SK-N-SH (cell line): ENCODE data around the gene CCDC107. TPM values are rescaled to one million over a fixed set of nuclear protein-coding genes. Genes with fewer than 3 reads are reported as not detected.

ENCODE experiments used
- CTCF ChIA-PET: fragments of 300-600, 350-600 bp; formaldehyde crosslinking; extraction: SDS; loops from one replicate; lab custom pipeline; 2021; lab: Yijun Ruan, JAX
- POLR2A ChIA-PET: fragments of 350-600 bp; sonication (Branson Sonifier 250); formaldehyde crosslinking; extraction: SDS; loops from one replicate; lab custom pipeline; 2020; ENCODE audit warnings: antibody characterized with exemption, inconsistent platforms; lab: Yijun Ruan, JAX
- DNase-seq: peaks from one replicate; pipeline ENCODE4 v3.0.0; 2012
- H2AFZ ChIP-seq: fragments of 200-600 bp; sonication (generic); 2 replicates; pipeline ENCODE4 v1.8.1; 2016; ENCODE audit warnings: antibody characterized with exemption, mild to moderate bottlenecking, low read depth
- H3F3A ChIP-seq: fragments of 200-600 bp; sonication (generic); replicated peaks from 2 replicates; pipeline ENCODE3; 2016; ENCODE audit warnings: antibody characterized with exemption, mild to moderate bottlenecking; ENCODE audit not compliant: insufficient read depth
- H3K27ac ChIP-seq, 2 experiments: fragments of 200-500 bp in 1 of 2; fragments of 200-600 bp in 1 of 2; sonication (Bioruptor generic) in 1 of 2; sonication (generic), shearing (Covaris generic) in 1 of 2; 2 replicates each; pipeline versions ENCODE4 v1.5.1 to v1.6.1; 2014 to 2016; ENCODE audit warnings: low read depth in 2 of 2, inconsistent platforms in 1 of 2, low read length in 1 of 2, mild to moderate bottlenecking in 1 of 2, mixed read lengths in 1 of 2
- H3K27me3 ChIP-seq: fragments of 200-600 bp; sonication (generic), shearing (Covaris generic); 2 replicates; pipeline ENCODE4 v1.6.1; 2016; ENCODE audit warnings: mixed run types; ENCODE audit not compliant: insufficient read depth
- H3K36me3 ChIP-seq, 2 experiments: fragments of 200-500 bp in 1 of 2; fragments of 200-600 bp in 1 of 2; sonication (Bioruptor generic) in 1 of 2; sonication (generic) in 1 of 2; replicated peaks in 1 of 2; 2 replicates each; pipeline versions ENCODE3 to v1.5.1; 2014 to 2016; ENCODE audit warnings: low read length in 1 of 2, mild to moderate bottlenecking in 1 of 2; ENCODE audit not compliant: insufficient read depth in 2 of 2, control insufficient read depth in 1 of 2
- H3K4me1 ChIP-seq, 2 experiments: fragments of 200-500 bp in 1 of 2; fragments of 200-600 bp in 1 of 2; sonication (Bioruptor generic) in 1 of 2; sonication (generic), shearing (Covaris generic) in 1 of 2; 2 replicates each; pipeline versions ENCODE4 v1.5.1 to v1.6.1; 2014 to 2016; ENCODE audit warnings: low read depth in 1 of 2, low read length in 1 of 2, mixed run types in 1 of 2; ENCODE audit not compliant: insufficient read depth in 2 of 2, control insufficient read depth in 1 of 2
- H3K4me2 ChIP-seq: fragments of 200-600 bp; sonication (generic), shearing (Covaris generic); 2 replicates; pipeline ENCODE4 v1.6.1; 2017; ENCODE audit warnings: mixed run types
- H3K4me3 ChIP-seq, 2 experiments: fragments of 200-500 bp in 1 of 2; fragments of 200-600 bp in 1 of 2; sonication (Bioruptor generic) in 1 of 2; sonication (generic), shearing (Covaris generic) in 1 of 2; 2 replicates each; pipeline versions ENCODE4 v1.5.1 to v1.8.1; 2014 to 2016; ENCODE audit warnings: low read depth in 2 of 2, inconsistent platforms in 1 of 2, low read length in 1 of 2, mild to moderate bottlenecking in 1 of 2, mixed read lengths in 1 of 2, moderate library complexity in 1 of 2
- H3K79me2 ChIP-seq: fragments of 200-600 bp; sonication (generic); 2 replicates; pipeline ENCODE4 v1.8.1; 2017; ENCODE audit warnings: mild to moderate bottlenecking; ENCODE audit not compliant: insufficient read depth
- H3K9ac ChIP-seq: fragments of 200-600 bp; sonication (generic); 2 replicates; pipeline ENCODE4 v1.6.1; 2017; ENCODE audit warnings: mixed run types
- H3K9me2 ChIP-seq: fragments of 200-600 bp; sonication (generic); 2 replicates; pipeline ENCODE4 v1.6.1; 2017; ENCODE audit warnings: mixed run types
- H3K9me3 ChIP-seq: fragments of 200-600 bp; sonication (generic); 2 replicates; pipeline ENCODE4 v1.6.1; 2017; ENCODE audit warnings: mixed run types, mild to moderate bottlenecking, moderate library complexity
- H4K20me1 ChIP-seq: fragments of 200-600 bp; sonication (generic); 2 replicates; pipeline ENCODE4 v1.6.1; 2017; ENCODE audit warnings: mild to moderate bottlenecking, mixed run types; ENCODE audit not compliant: insufficient read depth
- CHD2 ChIP-seq: fragments of 150-350 bp; IDR thresholded peaks from 2 replicates; pipeline ENCODE4 v1.6.1; 2018; ENCODE audit warnings: low read length; ENCODE audit not compliant: partially characterized antibody
- CTCF ChIP-seq: fragments of 200-600 bp; sonication (generic); IDR thresholded peaks from 2 replicates; pipeline ENCODE4 v1.6.1; 2017; ENCODE audit warnings: antibody characterized with exemption, mild to moderate bottlenecking, moderate library complexity
- ELF1 ChIP-seq: IDR thresholded peaks from 2 replicates; pipeline ENCODE4 v1.4.0; 2012
- GATA2 ChIP-seq: sonication (generic); formaldehyde crosslinking; IDR thresholded peaks from 2 replicates; pipeline ENCODE4 v1.5.0; 2020; ENCODE audit warnings: mild to moderate bottlenecking, missing genetic modification reagents
- MAX ChIP-seq: IDR thresholded peaks from 2 replicates; pipeline ENCODE4 v1.4.0; 2012; ENCODE audit warnings: low read depth
- NFIC ChIP-seq: IDR thresholded peaks from 2 replicates; pipeline ENCODE4 v1.4.0; 2012; ENCODE audit warnings: borderline replicate concordance
- NRF1 ChIP-seq: IDR thresholded peaks from 2 replicates; pipeline ENCODE4 v1.6.1; 2012; ENCODE audit warnings: low read depth, mild to moderate bottlenecking, low read length
- RAD21 ChIP-seq: IDR thresholded peaks from 2 replicates; pipeline ENCODE4 v1.6.1; 2012; ENCODE audit warnings: mild to moderate bottlenecking, low read length
- SMC3 ChIP-seq: IDR thresholded peaks from 2 replicates; pipeline ENCODE4 v1.6.1; 2012; ENCODE audit warnings: low read depth, low read length, improper control_type of control experiment
- USF2 ChIP-seq: fragments of 150-350 bp; IDR thresholded peaks from 2 replicates; pipeline ENCODE4 v1.6.1; 2017; ENCODE audit warnings: antibody characterized with exemption, low read length, low read depth, borderline replicate concordance
- WGBS: methylation state at CpG from one replicate; pipeline ENCODE4 v1.1.6; 2017; ENCODE audit warnings: low lambda C conversion rate; 5-methylcytosine and 5-hydroxymethylcytosine counted together
- polyA plus RNA-seq, 3 experiments: library from polyadenylated mRNA; depleted of rRNA; stranded (reverse); fragments of >200 nt; gene quantifications; 2 replicates each; pipeline ENCODE4 v1.2.3, GENCODE V29; 2012

Gene CCDC107
- polyA plus RNA-seq, 1 of the 3 experiments (the other 2 are of a cell fraction): 22.0 TPM

GRCh38 chr9:35659340-35659739 is 1.2 kb downstream of the CCDC107 start:
- Histone ChIP-seq H3K4me1 (peaks cover 0 to 19% of the 10 kb centered on the region in 2 experiments; a peak in 1 of 4 replicates), H2AFZ (no peak overlapping the region), H3K27me3 (no peaks in the 10 kb centered on the region), H3F3A (peaks cover 30% of the 10 kb centered on the region), H3K4me2 (peak overlapping the region; percentile 80), H3K9ac (peak overlapping the region; percentile 88), H3K27ac (peak overlapping the region; percentile 97 to 98; a peak in 2 of 4 replicates), H3K4me3 (peak overlapping the region; percentile 70 to 82; a peak in 3 of 4 replicates), H3K9me3 (no peaks in the 10 kb centered on the region), H3K79me2 (peaks cover 30% of the 10 kb centered on the region), H3K9me2 (no peaks in the 10 kb centered on the region), H4K20me1 (no peaks in the 10 kb centered on the region), H3K36me3 (peaks cover 0 to 11% of the 10 kb centered on the region in 2 experiments)
- TF ChIP-seq MAX: no peak
- DNase-seq: no peak
- ChIA-PET POLR2A (interaction anchor here (1.3 to 3.8 kb wide), 3 partner anchors 12 to 73 kb away, joined by 4 to 20 read pairs (median 11); partner anchors contain the start of genes CREB3 and TLN1), CTCF (interaction anchor here (0.7 to 6.0 kb wide), 24 partner anchors 8 to 131 kb away, joined by 3 to 86 read pairs (median 6); partner anchors contain the start of genes CA9, CREB3, TLN1 and TPM2)
- WGBS: 87% methylated on average over 3 of the region's 3 CpGs

- H3K9me2 ChIP-seq: no peaks in the 10 kb centered on the region
- peaks cover 36% of the 10 kb centered on the region for H3K79me2 ChIP-seq
- H3K27ac ChIP-seq: peak overlapping the region in 1 of 2 experiments; percentile 22; a peak in 2 of 4 replicates
- H3K36me3 ChIP-seq: peaks cover 0 to 11% of the 10 kb centered on the region in 2 experiments
- H3K27me3 ChIP-seq: no peaks in the 10 kb centered on the region
- POLR2A ChIA-PET: interaction anchor here (1.1 kb wide), 1 partner anchor 71 kb away, joined by 3 read pairs; the partner anchor contains the start of genes CREB3 and TLN1
- H3K4me2 ChIP-seq: no peak overlapping the region
- H3K9me3 ChIP-seq: no peaks in the 10 kb centered on the region
- H2AFZ ChIP-seq: no peak overlapping the region
- DNase-seq: no peak
- H3K4me3 ChIP-seq: no peak overlapping the region
- peaks cover 0 to 25% of the 10 kb centered on the region in 2 experiments; a peak in 1 of 4 replicates for H3K4me1 ChIP-seq
- WGBS: 79% methylated on average over 9 of the region's 9 CpGs
- no peak for TF ChIP-seq USF2
- TF ChIP-seq NFIC: no peak
- no peak for TF ChIP-seq ELF1
- no peak for TF ChIP-seq NRF1
- TF ChIP-seq RAD21: peak; percentile 53
- TF ChIP-seq GATA2 (CRISPR knock-in tag): no peak
- TF ChIP-seq SMC3: peak; percentile 33
- TF ChIP-seq CTCF: peak; percentile 53
- TF ChIP-seq CHD2: no peak
- TF ChIP-seq, all 33 proteins: peak for 3
- CTCF ChIA-PET: interaction anchor here (0.7 to 4.2 kb wide), 9 partner anchors 12 to 361 kb away, joined by 3 to 19 read pairs (median 4); partner anchors contain the start of genes CA9, CREB3 and TLN1
- H3F3A ChIP-seq: peaks cover 36% of the 10 kb centered on the region
- H3K9ac ChIP-seq: no peak overlapping the region
- H4K20me1 ChIP-seq: no peaks in the 10 kb centered on the region
These were observed 2.9 kb downstream of the CCDC107 start for GRCh38 chr9:35660966-35661415.
